ENCODE measurements around the gene PPP1R14C.

Gene PPP1R14C

DNA sequence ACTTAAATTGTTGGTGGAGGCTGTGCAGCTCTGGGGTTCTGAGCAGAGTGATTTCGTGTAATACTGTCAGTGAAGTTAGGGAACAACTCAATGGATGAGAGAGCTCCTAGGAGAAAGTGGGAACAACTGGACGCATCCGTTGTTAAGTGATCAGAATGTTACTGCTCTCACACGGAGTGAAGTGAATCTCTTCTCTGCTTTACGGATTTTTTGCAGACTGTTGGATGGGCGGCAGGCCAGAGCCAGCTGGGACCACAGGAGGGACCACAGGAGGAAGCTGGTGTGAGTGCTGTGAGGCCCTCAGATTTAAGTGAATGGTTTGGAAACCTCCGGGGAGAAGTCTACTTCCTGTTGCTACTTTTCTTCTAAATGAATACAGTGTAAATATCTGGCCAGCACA is 23.7 kb upstream of the PPP1R14C start:
- no peak overlapping the region for H3K27ac ChIP-seq
- no peak for TF ChIP-seq CTCF (conservative IDR thresholded peaks at IDR 0.05; ENCODE audit: low read depth)
- DNase-seq (ENCODE audit: low spot score), result no peak
- CTCF ChIA-PET, result interaction anchor here (0.7 kb wide), 1 partner anchor 422 kb away, joined by 4 read pairs; no protein-coding TSS in a partner anchor
- POLR2A ChIA-PET (ENCODE audit: low non-redundant PET), result no interaction called here

GRCh38 chr6:150123645-150124044 is 19.2 kb upstream of the PPP1R14C start:
- ChIA-PET CTCF (no interaction called here), POLR2A (ENCODE audit: low non-redundant PET) (no interaction called here)
- H3K27ac ChIP-seq, result no peak overlapping the region
- no peak for DNase-seq (ENCODE audit: low spot score)
- no peak for TF ChIP-seq CTCF (conservative IDR thresholded peaks at IDR 0.05; ENCODE audit: low read depth)

- POLR2A ChIA-PET (ENCODE audit: low non-redundant PET), result no interaction called here
- CTCF ChIA-PET, result no interaction called here
- no peak for TF ChIP-seq CTCF (conservative IDR thresholded peaks at IDR 0.05; ENCODE audit: low read depth)
- no peak overlapping the region for H3K27ac ChIP-seq
- DNase-seq (ENCODE audit: low spot score), result no peak
These were observed 18.6 kb upstream of the PPP1R14C start for GRCh38 chr6:150124235-150124634.

DNA sequence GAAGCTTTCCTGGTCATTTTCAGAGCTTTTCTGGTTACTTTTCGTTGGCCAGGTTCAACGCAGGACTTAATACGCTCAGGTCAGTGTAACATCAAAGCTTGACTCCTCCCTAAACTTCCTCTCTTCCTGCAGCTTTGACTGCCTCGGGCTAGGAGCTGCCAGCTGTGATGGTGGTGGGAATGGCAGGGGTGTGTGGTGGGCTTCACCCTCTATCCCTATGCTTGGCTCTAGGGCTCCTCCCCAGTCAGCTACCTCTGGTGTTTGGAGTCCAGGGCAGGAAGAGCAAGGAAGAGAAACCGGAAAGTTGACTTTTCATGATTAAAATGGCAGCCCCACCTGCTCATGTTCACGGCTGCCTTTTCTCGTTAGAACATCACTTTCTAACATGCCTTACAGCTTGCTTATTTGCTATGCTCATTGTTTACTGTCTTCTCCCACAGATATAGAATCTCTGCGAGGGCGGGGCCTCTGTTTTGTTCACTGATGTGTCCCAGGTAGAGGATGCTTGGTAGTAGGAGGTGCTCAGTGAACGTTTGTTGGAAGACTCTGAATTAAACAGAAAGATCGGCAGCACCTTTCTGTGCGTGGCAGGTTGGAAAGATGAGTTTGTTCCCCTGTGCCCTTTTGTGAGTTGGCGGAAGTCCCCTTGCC is 16.1 kb upstream of the PPP1R14C start:
- TF ChIP-seq CTCF (conservative IDR thresholded peaks at IDR 0.05; ENCODE audit: low read depth), result no peak
- POLR2A ChIA-PET (ENCODE audit: low non-redundant PET), result no interaction called here

GRCh38 chr6:150128425-150128824 is 14.4 kb upstream of the PPP1R14C start:
- POLR2A ChIA-PET (ENCODE audit: low non-redundant PET), result no interaction called here
- DNase-seq (ENCODE audit: low spot score), result no peak
- no peak overlapping the region for H3K27ac ChIP-seq
- TF ChIP-seq CTCF (conservative IDR thresholded peaks at IDR 0.05; ENCODE audit: low read depth), result no peak
- CTCF ChIA-PET, result no interaction called here

More for the DNA sequence above, 16.1 kb upstream of the PPP1R14C start:
- DNase-seq (ENCODE audit: low spot score), result no peak
- H3K27ac ChIP-seq, result no peak overlapping the region
- CTCF ChIA-PET, result interaction anchor here (0.6 kb wide), 1 partner anchor 1279 kb away, joined by 3 read pairs; no protein-coding TSS in a partner anchor

GRCh38 chr6:150129616-150130505 is 13.0 kb upstream of the PPP1R14C start:
- no peak for TF ChIP-seq CTCF (conservative IDR thresholded peaks at IDR 0.05; ENCODE audit: low read depth)
- DNase-seq (ENCODE audit: low spot score), result no peak
- no peak overlapping the region for H3K27ac ChIP-seq
- ChIA-PET POLR2A (ENCODE audit: low non-redundant PET) (no interaction called here), CTCF (interaction anchor here (0.6 kb wide), 3 partner anchors 9 to 1010 kb away, joined by 3 to 7 read pairs (median 4); no protein-coding TSS in a partner anchor)

All from RWPE1 (cell line).